ENCODE measurements around the gene TNIK. TPM values are rescaled to one million over a fixed set of nuclear protein-coding genes. Genes with fewer than 3 reads are reported as not detected.

TNIK gene
- total and polyA plus RNA-seq, 5 experiments from 2014 or later: 13.2 to 50.0 (median 16.1) TPM

GRCh38 chr3:171206283-171206682 is 253.9 kb downstream of the TNIK start:
- Mint-ChIP-seq H3K27me3 (no peaks in the 10 kb centered on the region), H3K9me3 (peaks cover 0 to 2% (median 0%) of the 10 kb centered on the region in 9 donors), H3K36me3 (peaks cover 20 to 69% (median 62%) of the 10 kb centered on the region in 3 donors), H3K4me1 (peaks cover 0 to 13% (median 8%) of the 10 kb centered on the region in 4 donors), H3K4me3 (no peak overlapping the region), H3K27ac (no peak overlapping the region)
- POLR2A ChIA-PET: no interaction called here
- ATAC-seq: no peak
- no peak for DNase-seq

GRCh38 chr3:171204942-171205341 is 255.3 kb downstream of the TNIK start:
- ATAC-seq (no peak), DNase-seq (no peak)
- Mint-ChIP-seq H3K9me3 (peaks cover 0 to 2% (median 0%) of the 10 kb centered on the region in 9 donors), H3K27me3 (no peaks in the 10 kb centered on the region), H3K36me3 (peaks cover 12 to 60% (median 53%) of the 10 kb centered on the region in 3 donors), H3K27ac (peak overlapping the region in 2 of 10 donors; percentile 24 to 38), H3K4me3 (no peak overlapping the region), H3K4me1 (peaks cover 0 to 11% (median 9%) of the 10 kb centered on the region in 4 donors)
- POLR2A ChIA-PET: no interaction called here

- POLR2A ChIA-PET: interaction anchor here (0.8 kb wide), 1 partner anchor 256 kb away, joined by 3 read pairs; no protein-coding TSS in a partner anchor
- Mint-ChIP-seq H3K4me3 (no peak overlapping the region), H3K36me3 (peaks cover 7 to 53% (median 46%) of the 10 kb centered on the region in 3 donors)
Observed at GRCh38 chr3:171201825-171202224, 258.4 kb downstream of the TNIK start.

GRCh38 chr3:171200750-171201088 is 259.5 kb downstream of the TNIK start:
- POLR2A ChIA-PET: no interaction called here
- DNase-seq (no peak), ATAC-seq (no peak)
- Mint-ChIP-seq H3K36me3 (peaks cover 0 to 43% (median 40%) of the 10 kb centered on the region in 3 donors), H3K9me3 (peaks cover 0 to 6% (median 0%) of the 10 kb centered on the region in 9 donors), H3K4me3 (no peak overlapping the region), H3K27me3 (no peaks in the 10 kb centered on the region), H3K4me1 (peaks cover 4 to 25% (median 14%) of the 10 kb centered on the region in 4 donors), H3K27ac (no peak overlapping the region)

More at GRCh38 chr3:171201825-171202224, 258.4 kb downstream of the TNIK start:
- ATAC-seq: no peak
- Mint-ChIP-seq H3K4me1 (peaks cover 4 to 26% (median 13%) of the 10 kb centered on the region in 4 donors), H3K27me3 (no peaks in the 10 kb centered on the region), H3K27ac (no peak overlapping the region), H3K9me3 (peaks cover 0 to 6% (median 1%) of the 10 kb centered on the region in 9 donors)
- no peak for DNase-seq

- POLR2A ChIA-PET: no interaction called here
- H3K4me3 Mint-ChIP-seq: no peak overlapping the region
- no peak for ATAC-seq
- no peaks in the 10 kb centered on the region for H3K27me3 Mint-ChIP-seq
- DNase-seq: no peak
- H3K36me3 Mint-ChIP-seq: peaks cover 0 to 38% (median 35%) of the 10 kb centered on the region in 3 donors
- H3K27ac Mint-ChIP-seq: peak overlapping the region in 1 of 10 donors; percentile 13
- H3K4me1 Mint-ChIP-seq: peaks cover 4 to 20% (median 10%) of the 10 kb centered on the region in 4 donors
- peaks cover 0 to 6% (median 0%) of the 10 kb centered on the region in 9 donors for H3K9me3 Mint-ChIP-seq
Observed at GRCh38 chr3:171200052-171200749, 260.0 kb downstream of the TNIK start.

- no peak for ATAC-seq
- H3K9me3 Mint-ChIP-seq: peaks cover 0 to 6% (median 0%) of the 10 kb centered on the region in 9 donors
- peaks cover 0 to 34% (median 33%) of the 10 kb centered on the region in 3 donors for H3K36me3 Mint-ChIP-seq
- H3K27me3 Mint-ChIP-seq: no peaks in the 10 kb centered on the region
- POLR2A ChIA-PET: no interaction called here
- H3K4me1 Mint-ChIP-seq: peaks cover 4 to 16% (median 8%) of the 10 kb centered on the region in 4 donors
- no peak for DNase-seq
- H3K27ac Mint-ChIP-seq: peak overlapping the region in 1 of 10 donors; percentile 13
- H3K4me3 Mint-ChIP-seq: no peak overlapping the region
Observed at GRCh38 chr3:171199473-171199829, 260.8 kb downstream of the TNIK start.

GRCh38 chr3:171198781-171199472 is 261.3 kb downstream of the TNIK start:
- H3K27ac Mint-ChIP-seq: peak overlapping the region in 1 of 10 donors; percentile 13
- H3K9me3 Mint-ChIP-seq: peaks cover 0 to 6% (median 0%) of the 10 kb centered on the region in 9 donors
- POLR2A ChIA-PET: interaction anchor here (0.7 kb wide), 2 partner anchors 26 to 86 kb away, joined by 3 to 4 read pairs; no protein-coding TSS in a partner anchor
- no peak overlapping the region for H3K4me3 Mint-ChIP-seq
- H3K4me1 Mint-ChIP-seq: peaks cover 4 to 16% (median 8%) of the 10 kb centered on the region in 4 donors
- no peaks in the 10 kb centered on the region for H3K27me3 Mint-ChIP-seq
- peaks cover 0 to 34% (median 34%) of the 10 kb centered on the region in 3 donors for H3K36me3 Mint-ChIP-seq
- DNase-seq (no peak), ATAC-seq (no peak)

- no peak overlapping the region for H3K4me3 Mint-ChIP-seq
- no peak for ATAC-seq
- H3K27ac Mint-ChIP-seq: no peak overlapping the region
- peaks cover 4 to 16% (median 7%) of the 10 kb centered on the region in 4 donors for H3K4me1 Mint-ChIP-seq
- H3K9me3 Mint-ChIP-seq: peaks cover 0 to 6% (median 0%) of the 10 kb centered on the region in 9 donors
- POLR2A ChIA-PET: no interaction called here
- DNase-seq: no peak
- peaks cover 0 to 40% (median 29%) of the 10 kb centered on the region in 3 donors for H3K36me3 Mint-ChIP-seq
- H3K27me3 Mint-ChIP-seq: no peaks in the 10 kb centered on the region
Observed at GRCh38 chr3:171195686-171196085, 264.5 kb downstream of the TNIK start.

- Mint-ChIP-seq H3K27me3 (no peaks in the 10 kb centered on the region), H3K4me3 (no peak overlapping the region), H3K9me3 (peaks cover 0 to 6% (median 0%) of the 10 kb centered on the region in 9 donors), H3K4me1 (peaks cover 4 to 15% (median 6%) of the 10 kb centered on the region in 4 donors), H3K27ac (peak overlapping the region in 1 of 10 donors; percentile 31), H3K36me3 (peaks cover 0 to 43% (median 26%) of the 10 kb centered on the region in 3 donors)
- no peak for DNase-seq
- no peak for ATAC-seq
- POLR2A ChIA-PET: no interaction called here
Observed at GRCh38 chr3:171194965-171195364, 265.2 kb downstream of the TNIK start.

GRCh38 chr3:171193693-171194092 is 266.5 kb downstream of the TNIK start:
- no peak overlapping the region for H3K4me3 Mint-ChIP-seq
- ATAC-seq (no peak), DNase-seq (no peak)
- peaks cover 0 to 46% (median 23%) of the 10 kb centered on the region in 3 donors for H3K36me3 Mint-ChIP-seq
- peaks cover 0 to 6% (median 0%) of the 10 kb centered on the region in 9 donors for H3K9me3 Mint-ChIP-seq
- POLR2A ChIA-PET: no interaction called here
- peaks cover 2 to 6% (median 5%) of the 10 kb centered on the region in 4 donors for H3K4me1 Mint-ChIP-seq
- no peaks in the 10 kb centered on the region for H3K27me3 Mint-ChIP-seq
- H3K27ac Mint-ChIP-seq: peak overlapping the region in 3 of 10 donors; percentile 0 to 25 (median 2)

- H3K4me3 Mint-ChIP-seq: no peak overlapping the region
- DNase-seq (no peak), ATAC-seq (no peak)
- H3K27ac Mint-ChIP-seq: peak overlapping the region in 2 of 10 donors; percentile 0 to 61
- H3K27me3 Mint-ChIP-seq: no peaks in the 10 kb centered on the region
- H3K9me3 Mint-ChIP-seq: peaks cover 0 to 2% (median 0%) of the 10 kb centered on the region in 9 donors
- POLR2A ChIA-PET: no interaction called here
- peaks cover 0 to 4% (median under 1%) of the 10 kb centered on the region in 4 donors for H3K4me1 Mint-ChIP-seq
- peaks cover 0 to 52% (median 18%) of the 10 kb centered on the region in 3 donors for H3K36me3 Mint-ChIP-seq
Observed at GRCh38 chr3:171192176-171192854, 267.9 kb downstream of the TNIK start.

GRCh38 chr3:171190668-171191067 is 269.5 kb downstream of the TNIK start:
- Mint-ChIP-seq H3K9me3 (peaks cover 0 to 2% (median 0%) of the 10 kb centered on the region in 9 donors), H3K4me3 (no peak overlapping the region), H3K27ac (peak overlapping the region in 1 of 10 donors; percentile 40), H3K36me3 (peaks cover 0 to 59% (median 25%) of the 10 kb centered on the region in 3 donors), H3K27me3 (no peaks in the 10 kb centered on the region), H3K4me1 (peaks cover 0 to 4% (median 0%) of the 10 kb centered on the region in 4 donors)
- ATAC-seq (no peak), DNase-seq (no peak)
- POLR2A ChIA-PET: no interaction called here
